Esophagus (tissue), 2 donors: ENCODE results near the gene PLCB1. TPM values are rescaled to one million over a fixed set of nuclear protein-coding genes. Genes with fewer than 3 reads are reported as not detected.

Source experiments
- H3K27ac ChIP-seq, 2 donors: one replicate each; pipeline ENCODE4 v1.5.1; 2013; ENCODE audit warnings: low read depth in 2 of 2, mild to moderate bottlenecking in 2 of 2, inconsistent platforms in 1 of 2, low read length in 1 of 2, moderate library complexity in 1 of 2
- H3K27me3 ChIP-seq, 2 donors: one replicate each; pipeline ENCODE4 v1.6.1; 2013; ENCODE audit warnings: low read length in 2 of 2, control low read depth in 1 of 2, mild to moderate bottlenecking in 1 of 2; ENCODE audit not compliant: insufficient read depth in 2 of 2, control insufficient read depth in 1 of 2
- H3K36me3 ChIP-seq, 2 donors: one replicate each; pipeline ENCODE4 v1.6.1; 2013; ENCODE audit warnings: low read length in 1 of 2; ENCODE audit not compliant: control insufficient read depth in 2 of 2, insufficient read depth in 2 of 2
- H3K4me1 ChIP-seq, 2 donors: one replicate each; pipeline ENCODE4 v1.6.1; 2013; ENCODE audit warnings: low read length in 1 of 2; ENCODE audit not compliant: control insufficient read depth in 2 of 2, insufficient read depth in 2 of 2
- H3K4me3 ChIP-seq, 2 donors: one replicate each; pipeline ENCODE4 v1.5.1; 2013; ENCODE audit warnings: low read length in 2 of 2, mild to moderate bottlenecking in 2 of 2, low read depth in 1 of 2, moderate library complexity in 1 of 2
- H3K9me3 ChIP-seq, 2 donors: one replicate each; pipeline ENCODE4 v1.6.1; 2013; ENCODE audit warnings: mild to moderate bottlenecking in 2 of 2, low read depth in 1 of 2, low read length in 1 of 2, moderate library complexity in 1 of 2; ENCODE audit not compliant: control insufficient read depth in 2 of 2, insufficient read depth in 1 of 2
- WGBS, 2 donors: extraction: QIAGEN DNeasy Blood & Tissue Kit; methylation state at CpG; one replicate each; pipeline ENCODE4 v1.1.7; 2013; 5-methylcytosine and 5-hydroxymethylcytosine counted together
- polyA plus RNA-seq, 2 donors: library from polyadenylated mRNA; stranded (reverse); fragments of 200-250 nt; gene quantifications; one replicate each; pipeline ENCODE4 v1.2.3, GENCODE V29; 2013
- donor health status: healthy with polysubstance abuse.
- donor health status: Bipolar disorder and iron deficiency.

Gene PLCB1
- polyA plus RNA-seq, 2 donors: 1.7 to 3.0 TPM

DNA sequence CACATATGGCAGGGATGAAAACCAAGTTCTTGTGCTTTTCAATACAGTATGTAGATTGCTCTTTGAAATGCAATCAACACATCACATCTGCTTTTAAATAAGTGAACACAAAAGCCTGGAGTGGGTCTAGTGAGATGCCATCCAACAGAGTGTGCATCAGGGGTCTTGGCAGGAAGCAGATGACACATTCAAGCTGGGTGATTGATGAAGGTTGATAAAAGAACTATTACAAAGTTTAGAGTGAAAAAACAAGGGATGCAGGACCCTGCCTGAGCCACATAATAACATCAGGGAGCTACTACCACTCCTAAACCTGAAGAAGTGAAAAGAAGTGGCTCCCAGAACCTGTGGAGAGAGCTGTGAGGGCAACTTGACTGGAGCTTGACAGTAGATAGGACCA is 16.6 kb upstream of the PLCB1 start:
- H3K27ac ChIP-seq: no peak overlapping the region

GRCh38 chr20:8116067-8116811 is 15.8 kb upstream of the PLCB1 start:
- Histone ChIP-seq H3K4me3 (no peak overlapping the region), H3K4me1 (no peaks in the 10 kb centered on the region), H3K27ac (no peak overlapping the region), H3K27me3 (no peaks in the 10 kb centered on the region), H3K36me3 (no peaks in the 10 kb centered on the region), H3K9me3 (no peaks in the 10 kb centered on the region)
- 52 to 59% methylated on average over 5 of the region's 5 CpGs for WGBS, 2 donors

More for the DNA sequence above, 16.6 kb upstream of the PLCB1 start:
- Histone ChIP-seq H3K27me3 (no peaks in the 10 kb centered on the region), H3K4me1 (no peaks in the 10 kb centered on the region), H3K9me3 (no peaks in the 10 kb centered on the region), H3K36me3 (no peaks in the 10 kb centered on the region), H3K4me3 (no peak overlapping the region)

GRCh38 chr20:8117636-8118035 is 14.4 kb upstream of the PLCB1 start:
- H3K27ac ChIP-seq: no peak overlapping the region
- H3K9me3 ChIP-seq: no peaks in the 10 kb centered on the region
- H3K4me1 ChIP-seq: no peaks in the 10 kb centered on the region
- no peaks in the 10 kb centered on the region for H3K27me3 ChIP-seq
- WGBS, 2 donors: 60 to 70% methylated on average over 3 of the region's 3 CpGs
- no peak overlapping the region for H3K4me3 ChIP-seq
- H3K36me3 ChIP-seq: no peaks in the 10 kb centered on the region

GRCh38 chr20:8118039-8118438 is 14.0 kb upstream of the PLCB1 start:
- no peaks in the 10 kb centered on the region for H3K9me3 ChIP-seq
- H3K36me3 ChIP-seq: no peaks in the 10 kb centered on the region
- H3K4me1 ChIP-seq: no peaks in the 10 kb centered on the region
- no peak overlapping the region for H3K27ac ChIP-seq
- no peaks in the 10 kb centered on the region for H3K27me3 ChIP-seq
- no peak overlapping the region for H3K4me3 ChIP-seq
- whole genome bisulfite sequencing, 2 donors: 20 to 52% methylated on average over 1 of the region's 1 CpG

DNA sequence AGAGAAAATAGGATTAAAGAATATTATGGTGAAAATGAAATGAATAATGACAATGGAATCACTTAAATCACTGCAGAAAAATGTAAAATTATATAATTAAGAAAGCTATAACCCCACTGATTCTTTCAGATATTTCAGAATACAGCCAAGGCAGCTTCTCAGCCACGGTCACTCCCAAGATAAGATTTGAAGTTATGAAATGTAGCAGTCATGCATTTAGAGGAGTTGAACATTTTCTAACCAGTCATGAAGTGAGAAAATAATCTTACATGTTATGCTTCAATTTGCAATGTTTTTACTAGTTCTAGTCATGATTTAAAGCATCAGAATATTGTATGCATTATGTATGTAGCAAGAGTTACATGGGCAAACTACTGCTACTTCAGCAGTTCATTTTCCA is 13.3 kb upstream of the PLCB1 start:
- H3K9me3 ChIP-seq: no peaks in the 10 kb centered on the region
- H3K4me1 ChIP-seq: no peaks in the 10 kb centered on the region
- H3K36me3 ChIP-seq: no peaks in the 10 kb centered on the region
- no peak overlapping the region for H3K4me3 ChIP-seq
- H3K27ac ChIP-seq: no peak overlapping the region
- 66 to 72% methylated on average over 1 of the region's 1 CpG for WGBS, 2 donors
- no peaks in the 10 kb centered on the region for H3K27me3 ChIP-seq

DNA sequence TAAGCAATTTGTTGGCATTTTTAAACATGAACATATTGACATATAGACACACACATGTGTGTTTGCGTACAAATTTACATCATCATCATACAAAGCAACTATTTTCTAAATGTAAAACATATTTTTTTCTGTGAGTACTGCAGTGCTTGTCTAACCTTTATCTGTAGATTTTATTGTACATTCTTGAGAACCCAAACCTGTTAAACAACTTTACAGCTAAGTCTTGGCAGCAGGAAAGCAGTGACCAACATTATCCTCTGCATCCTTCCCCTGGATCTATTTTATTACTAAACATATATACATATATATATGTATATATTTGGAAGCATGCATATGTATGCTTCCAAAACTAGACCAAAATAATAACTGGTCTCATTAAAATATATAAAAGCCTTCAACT is 10.4 kb upstream of the PLCB1 start:
- WGBS, 2 donors: 84 to 94% methylated on average over 1 of the region's 1 CpG
- no peaks in the 10 kb centered on the region for H3K9me3 ChIP-seq
- no peaks in the 10 kb centered on the region for H3K36me3 ChIP-seq
- no peak overlapping the region for H3K4me3 ChIP-seq
- no peak overlapping the region for H3K27ac ChIP-seq
- H3K27me3 ChIP-seq: no peaks in the 10 kb centered on the region
- H3K4me1 ChIP-seq: no peaks in the 10 kb centered on the region

DNA sequence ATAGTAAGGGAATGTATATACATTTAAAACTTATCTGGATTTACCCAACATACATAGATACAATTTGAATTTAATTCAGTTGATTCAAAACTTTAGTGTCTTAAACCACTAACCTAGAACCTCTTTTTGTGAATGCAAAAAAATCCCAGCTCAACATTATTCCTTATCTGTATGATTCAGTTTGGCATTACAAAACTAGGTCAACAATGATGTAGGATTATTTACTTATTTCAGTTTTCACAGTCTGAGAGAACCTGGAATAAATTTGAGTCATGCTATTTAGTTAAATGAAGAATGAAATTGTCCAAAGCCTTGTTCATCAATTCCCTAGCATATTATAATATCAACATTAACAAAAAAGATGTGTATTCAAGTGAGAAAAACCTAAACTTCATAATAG is 7.4 kb upstream of the PLCB1 start:
- Histone ChIP-seq H3K9me3 (no peaks in the 10 kb centered on the region), H3K4me3 (no peak overlapping the region), H3K36me3 (no peaks in the 10 kb centered on the region), H3K27ac (no peak overlapping the region), H3K4me1 (no peaks in the 10 kb centered on the region), H3K27me3 (no peaks in the 10 kb centered on the region)

DNA sequence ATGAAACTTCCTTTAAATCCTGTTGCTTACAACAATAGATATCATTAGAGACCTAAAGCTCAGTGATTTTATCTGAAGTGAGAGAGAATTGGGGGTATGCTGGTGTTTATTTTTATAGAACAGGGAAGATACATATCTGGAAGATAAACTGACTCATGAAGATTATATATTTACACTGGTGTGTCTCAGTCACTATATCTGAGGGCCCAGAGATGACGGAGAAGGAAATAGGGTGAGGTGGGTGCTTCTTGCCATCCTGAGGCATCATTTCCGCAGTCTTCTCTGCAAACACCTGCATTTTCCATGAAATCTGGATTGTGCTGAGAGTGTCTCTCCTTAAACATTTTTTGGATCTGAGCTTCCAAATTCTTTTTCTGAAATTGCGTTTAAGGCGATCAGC is 5.9 kb upstream of the PLCB1 start:
- Histone ChIP-seq H3K4me3 (no peak overlapping the region), H3K9me3 (no peaks in the 10 kb centered on the region), H3K27ac (no peak overlapping the region), H3K27me3 (no peaks in the 10 kb centered on the region), H3K4me1 (no peaks in the 10 kb centered on the region), H3K36me3 (no peaks in the 10 kb centered on the region)
- WGBS, 2 donors: 94% methylated on average over 4 of the region's 4 CpGs

DNA sequence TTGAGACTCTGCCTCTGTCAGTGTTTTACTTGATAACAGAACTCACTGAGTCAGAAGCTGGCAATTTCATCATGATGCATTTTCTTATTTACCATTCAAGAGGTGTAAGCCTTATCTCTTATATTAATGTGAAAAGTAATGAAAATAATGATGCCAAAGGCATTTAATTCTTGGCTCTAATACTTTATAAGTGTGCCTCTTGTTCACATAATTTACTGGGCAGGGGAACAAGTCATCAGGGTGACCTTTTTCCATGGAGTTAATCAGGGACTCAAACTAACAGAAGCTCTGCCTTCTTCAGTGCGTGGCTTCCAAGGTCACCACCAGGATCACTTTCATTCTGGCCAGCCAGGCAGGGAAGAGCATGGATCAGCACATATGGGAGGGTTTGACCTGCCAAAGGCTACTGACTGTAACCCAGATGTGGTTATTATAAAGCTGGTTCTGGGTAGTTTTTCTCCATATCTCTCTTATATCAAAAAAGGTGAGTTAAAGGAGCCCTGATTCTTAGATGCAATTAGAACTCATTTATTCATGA is 5.2 kb upstream of the PLCB1 start:
- no peak overlapping the region for H3K4me3 ChIP-seq
- H3K36me3 ChIP-seq: no peaks in the 10 kb centered on the region
- no peaks in the 10 kb centered on the region for H3K9me3 ChIP-seq
- WGBS, 2 donors: 70 to 84% methylated on average over 1 of the region's 1 CpG
- H3K27me3 ChIP-seq: no peaks in the 10 kb centered on the region
- no peaks in the 10 kb centered on the region for H3K4me1 ChIP-seq
- H3K27ac ChIP-seq: no peak overlapping the region

DNA sequence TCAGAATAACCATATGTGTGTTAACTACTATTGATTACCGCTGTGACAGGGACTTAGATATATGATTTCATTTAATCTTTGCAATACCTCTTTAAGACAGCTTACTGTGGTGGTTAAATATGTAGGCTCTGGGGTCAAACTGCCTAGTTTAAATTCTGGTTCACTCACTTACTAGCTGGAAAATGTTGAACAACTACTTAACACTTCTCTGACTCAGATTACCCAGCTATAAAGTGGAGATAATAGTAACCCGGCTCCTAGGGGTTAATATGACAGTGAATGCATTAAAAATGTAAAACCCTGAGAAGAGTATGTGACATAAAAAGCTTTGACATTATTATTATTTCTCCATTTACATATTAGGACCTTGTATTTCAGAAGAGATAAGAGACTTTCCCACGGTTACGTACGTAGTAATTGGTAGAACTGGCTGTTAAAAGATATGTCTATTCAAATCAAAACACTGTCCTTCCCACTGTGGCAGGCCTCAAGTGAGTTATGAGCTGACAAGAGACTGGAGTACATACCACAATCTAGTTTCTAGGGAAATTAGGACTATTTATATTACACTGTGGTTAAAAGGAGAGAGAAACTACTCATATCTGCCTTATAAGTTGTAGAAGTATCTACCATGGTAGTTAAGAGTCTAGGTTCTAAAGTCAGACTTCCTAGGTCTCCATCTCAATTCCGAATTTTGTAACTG is 4.4 kb upstream of the PLCB1 start:
- Histone ChIP-seq H3K4me1 (peaks cover 0 to 2% of the 10 kb centered on the region in 2 donors), H3K27me3 (no peaks in the 10 kb centered on the region), H3K4me3 (no peak overlapping the region), H3K36me3 (no peaks in the 10 kb centered on the region), H3K9me3 (no peaks in the 10 kb centered on the region), H3K27ac (no peak overlapping the region)
- WGBS, 2 donors: 75 to 83% methylated on average over 6 of the region's 6 CpGs
